K562 (cell line): ENCODE data around the gene MYO18B. TPM values are rescaled to one million over a fixed set of nuclear protein-coding genes. Genes with fewer than 3 reads are reported as not detected.

ENCODE experiments used
- CREB3L1 ChIP-seq: fragments of 450-650 bp; IDR thresholded peaks from 2 replicates; pipeline ENCODE4 v1.6.1; 2014; ENCODE audit warnings: low read depth, mild to moderate bottlenecking, moderate library complexity, borderline replicate concordance
- FOXP1 ChIP-seq: sonication (generic); formaldehyde crosslinking; IDR thresholded peaks from 2 replicates; pipeline ENCODE4 v1.8.0; 2022; ENCODE audit warnings: mild to moderate bottlenecking, missing genetic modification reagents
- HDAC3 ChIP-seq: fragments of 450-650 bp; IDR thresholded peaks from 2 replicates; pipeline ENCODE4 v1.6.1; 2018; ENCODE audit warnings: borderline replicate concordance, mild to moderate bottlenecking, moderate library complexity; ENCODE audit not compliant: partially characterized antibody
- HES1 ChIP-seq: fragments of 450-650 bp; IDR thresholded peaks from 2 replicates; pipeline ENCODE4 v1.6.1; 2016; ENCODE audit warnings: low read depth, mild to moderate bottlenecking, moderate library complexity
- MED1 ChIP-seq: sonication (generic); formaldehyde crosslinking; IDR thresholded peaks from 2 replicates; pipeline ENCODE4 v1.8.1; 2023; ENCODE audit warnings: missing genetic modification reagents, borderline replicate concordance
- ZNF318 ChIP-seq, 2 experiments: fragments of 450-650 bp; IDR thresholded peaks; 2 replicates each; pipeline ENCODE4 v1.6.1; 2016; ENCODE audit warnings: mild to moderate bottlenecking in 2 of 2, borderline replicate concordance in 1 of 2, low read depth in 1 of 2, moderate library complexity in 1 of 2
- ZNF511 ChIP-seq: sonication (generic); formaldehyde crosslinking; IDR thresholded peaks from 2 replicates; pipeline ENCODE4 v1.8.0; 2022; ENCODE audit warnings: mild to moderate bottlenecking, missing genetic modification reagents
- polyA plus RNA-seq, 8 experiments: library from polyadenylated mRNA; depleted of rRNA in 4 of 8; stranded (reverse) in 5 of 8; unstranded in 3 of 8; fragments of >200 nt; fragmentation: Nextera tagmentation in 2 of 8; fragmentation: Illumina TruSeq in 1 of 8; extraction: Ambion mirVana in 2 of 8; extraction: Trizol in 1 of 8; gene quantifications; 2 replicates each; pipeline versions ENCODE4 v1.2.1 to v1.2.3, GENCODE V29; 2011 to 2014; ENCODE audit warnings: inconsistent platforms in 1 of 8, missing spikeins in 1 of 8
- total RNA-seq, 7 experiments: library from RNA; depleted of rRNA in 6 of 7; stranded (reverse); fragments of >200 nt in 6 of 7; fragmentation: Illumina TruSeq in 2 of 7; extraction: Trizol in 2 of 7; gene quantifications; 2 replicates each; pipeline versions ENCODE4 v1.2.1 to v1.2.3, GENCODE V29; 2011 to 2021; ENCODE audit warnings: low replicate concordance in 1 of 7

MYO18B gene
- total and polyA plus RNA-seq, 9 of the 15 experiments (the other 6 are each of a cell fraction or from before 2014, with no cell fraction given), result 0.06 to 7.0 (median 4.3) TPM

- TF ChIP-seq ZNF318 (IDR thresholded peaks at IDR 0.05; ENCODE audit: borderline replicate concordance in 1 of 2, low read depth in 1 of 2) (no peak), ZNF511 (CRISPR knock-in tag) (no peak), CREB3L1 (no peak), HES1 (no peak), FOXP1 (CRISPR knock-in tag) (no peak), HDAC3 (no peak), MED1 (CRISPR knock-in tag) (no peak)
Measured at GRCh38 chr22:26056455-26057200, 314.6 kb downstream of the MYO18B start (continued).
